GM19438 (cell line): ENCODE results near the gene ZFP3.
"Not testable (repeated sequence)": the region's sequence is repeated elsewhere in the genome, so short reads cannot be mapped to it uniquely, and the experiment has no call there.

ENCODE experiments used
- ATAC-seq: cut with Tn5 transposase; IDR thresholded peaks from one replicate; pipeline ENCODE4 v1.9.1; 2021; ENCODE audit warnings: low read depth; ENCODE audit not compliant: unreplicated experiment

Gene ZFP3

DNA sequence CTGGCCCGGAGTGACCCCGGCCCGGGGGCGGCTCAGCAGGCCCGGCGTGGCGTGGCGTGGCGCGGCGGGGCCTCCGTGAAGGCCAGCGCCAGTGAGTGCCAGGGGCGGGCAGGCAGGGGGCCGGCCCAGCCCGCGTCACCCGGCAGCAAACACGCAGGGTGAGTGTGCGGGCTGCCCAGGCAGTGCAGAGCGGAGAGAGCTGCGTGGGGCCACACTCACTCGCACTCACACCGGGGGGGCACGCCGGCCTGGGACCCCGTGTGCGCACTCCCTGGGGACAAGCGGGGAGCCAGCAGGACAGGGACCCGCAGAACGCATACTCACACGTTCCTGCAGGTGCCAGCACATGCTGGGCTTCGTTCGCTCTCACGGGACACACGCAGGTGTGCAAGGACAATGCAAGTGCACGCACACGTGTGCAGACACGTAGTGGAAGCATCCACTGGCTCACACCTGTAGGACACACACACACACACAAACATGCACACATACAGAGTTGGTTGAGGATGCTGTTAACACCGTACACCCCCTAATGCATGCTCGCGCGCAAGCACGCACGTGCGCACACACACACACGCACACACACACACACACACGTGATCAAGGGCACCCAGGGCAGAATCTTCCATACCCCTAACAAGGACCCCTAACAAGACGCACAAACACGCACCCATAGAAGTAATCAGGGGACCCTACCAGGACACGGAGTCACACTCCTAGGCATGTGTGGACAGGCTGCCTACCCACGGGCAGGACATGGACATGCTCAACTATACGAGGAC is 45.3 kb downstream of the ZFP3 start:
- ATAC-seq, result no peak

DNA sequence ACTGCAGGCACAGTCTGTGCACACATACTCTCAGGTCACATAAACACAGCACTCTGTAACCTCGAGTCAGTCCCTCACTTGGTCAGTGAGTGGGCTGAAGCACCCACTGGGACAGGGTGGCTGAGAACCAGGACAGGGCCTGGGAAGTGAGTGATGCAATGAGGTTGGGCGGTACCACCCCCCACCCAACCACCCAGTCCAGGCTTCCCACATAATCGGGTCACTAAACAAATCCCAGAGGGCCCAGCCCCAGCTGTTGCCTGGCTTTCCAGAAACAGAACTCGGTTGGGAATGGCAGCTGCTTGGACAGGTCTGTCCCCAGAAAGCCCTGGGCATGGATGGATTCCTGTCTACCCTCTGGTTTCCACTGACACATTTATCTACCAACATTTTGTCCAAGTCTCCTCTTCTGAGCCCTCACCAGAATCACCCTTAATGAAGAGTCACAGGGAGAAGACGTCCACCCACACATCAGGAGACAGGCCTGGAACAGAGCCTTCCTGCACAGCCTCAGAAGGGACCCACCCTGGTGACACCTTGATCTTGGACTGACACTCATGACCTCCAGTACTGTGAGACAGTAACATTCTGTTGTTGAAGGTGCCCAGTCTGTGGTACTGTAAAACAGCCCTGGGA is 46.0 kb downstream of the ZFP3 start:
- not testable (repeated sequence) for ATAC-seq

DNA sequence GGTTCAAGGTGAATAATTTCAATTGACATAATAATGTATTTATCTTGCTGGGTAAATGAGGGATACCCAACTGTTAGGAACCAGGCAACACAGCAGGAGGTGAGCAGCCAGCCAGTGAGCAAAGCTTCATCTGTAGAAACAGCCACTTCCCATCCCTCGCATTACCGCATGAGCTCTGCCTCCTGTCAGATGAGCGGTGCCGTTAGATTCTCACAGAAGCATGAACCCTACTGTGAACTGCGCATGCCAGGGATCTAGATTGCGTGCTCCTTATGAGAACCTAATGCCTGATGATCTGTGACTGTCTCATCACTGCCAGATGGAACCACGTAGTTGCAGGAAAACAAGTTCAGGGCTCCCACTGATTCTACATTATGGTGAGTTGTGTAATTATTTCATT is 46.6 kb downstream of the ZFP3 start:
- ATAC-seq, result not testable (repeated sequence)

DNA sequence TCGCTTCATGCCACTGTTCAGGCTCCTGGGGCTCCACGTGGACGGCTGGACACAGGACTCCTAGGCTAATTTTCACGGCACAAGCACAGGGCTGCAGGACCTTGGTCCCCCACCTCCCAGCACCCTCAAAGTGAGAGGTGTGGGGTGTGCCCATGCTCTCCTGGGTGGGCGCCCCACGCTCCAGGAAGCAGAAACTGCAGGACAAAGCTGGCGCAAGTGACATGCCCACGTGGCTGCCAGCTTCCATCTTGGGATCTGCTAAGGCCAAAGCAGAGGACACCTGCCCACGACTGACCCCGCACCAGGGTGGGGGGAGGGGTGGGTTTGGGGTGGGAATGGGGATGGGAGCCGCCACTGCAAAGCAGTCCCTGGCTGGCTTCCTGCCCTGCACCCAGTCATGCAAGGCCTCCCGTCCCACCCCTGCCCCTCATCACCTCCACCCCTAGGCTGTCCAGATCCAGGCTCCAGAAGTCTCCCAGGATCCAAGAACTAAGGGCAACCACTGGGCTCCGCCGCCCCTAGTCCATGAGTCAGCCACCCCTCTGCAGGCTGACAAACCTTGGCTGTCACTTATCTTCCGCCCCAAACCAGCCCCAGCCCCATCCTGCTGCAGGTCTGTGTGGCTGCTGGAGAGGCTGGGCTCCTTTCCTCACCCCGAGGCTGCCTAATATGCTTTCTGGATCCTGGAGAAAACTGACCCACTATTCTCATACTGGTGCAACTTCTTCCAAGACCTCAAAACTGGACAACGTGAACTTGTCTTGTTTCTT is 48.6 kb downstream of the ZFP3 start:
- ATAC-seq, result no peak

DNA sequence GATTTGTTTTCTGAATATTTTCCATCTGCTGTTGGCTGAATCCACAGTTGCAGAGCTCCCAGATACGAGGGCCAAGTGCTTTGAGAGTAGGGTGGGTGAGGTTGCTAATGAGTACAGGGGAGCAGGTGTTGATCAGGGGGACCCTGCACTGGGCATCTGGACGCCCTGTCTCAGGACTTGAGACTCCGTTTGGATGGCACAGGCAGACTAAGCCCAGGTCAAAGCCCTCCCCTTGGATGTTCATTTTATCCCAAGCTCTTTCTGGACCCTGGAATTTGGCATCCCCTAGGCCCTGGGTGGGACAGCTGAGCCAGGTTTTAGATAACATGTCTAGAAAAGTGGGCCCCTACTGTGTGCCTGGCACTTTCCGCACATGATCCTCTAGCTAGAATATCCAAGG is 49.6 kb downstream of the ZFP3 start:
- no peak for ATAC-seq

DNA sequence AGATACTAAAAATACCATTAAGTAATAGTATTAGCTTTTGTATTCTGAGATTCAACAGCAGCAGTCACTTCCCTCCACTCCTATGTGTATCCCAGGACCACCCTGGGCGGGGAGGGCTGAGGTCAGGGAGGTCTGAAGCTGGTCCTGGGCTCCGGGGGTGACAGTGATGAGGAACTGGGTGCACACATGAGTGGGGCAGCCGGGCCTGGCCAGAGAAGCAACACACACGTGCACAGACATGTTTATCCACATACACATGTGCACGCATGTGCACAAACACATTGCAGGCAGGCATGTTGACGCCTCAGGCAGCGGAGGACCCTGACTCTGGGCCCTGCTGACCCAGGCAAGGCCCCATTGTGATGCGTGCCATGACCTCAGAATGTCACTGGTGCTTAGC is 50.1 kb downstream of the ZFP3 start:
- not testable (repeated sequence) for ATAC-seq

DNA sequence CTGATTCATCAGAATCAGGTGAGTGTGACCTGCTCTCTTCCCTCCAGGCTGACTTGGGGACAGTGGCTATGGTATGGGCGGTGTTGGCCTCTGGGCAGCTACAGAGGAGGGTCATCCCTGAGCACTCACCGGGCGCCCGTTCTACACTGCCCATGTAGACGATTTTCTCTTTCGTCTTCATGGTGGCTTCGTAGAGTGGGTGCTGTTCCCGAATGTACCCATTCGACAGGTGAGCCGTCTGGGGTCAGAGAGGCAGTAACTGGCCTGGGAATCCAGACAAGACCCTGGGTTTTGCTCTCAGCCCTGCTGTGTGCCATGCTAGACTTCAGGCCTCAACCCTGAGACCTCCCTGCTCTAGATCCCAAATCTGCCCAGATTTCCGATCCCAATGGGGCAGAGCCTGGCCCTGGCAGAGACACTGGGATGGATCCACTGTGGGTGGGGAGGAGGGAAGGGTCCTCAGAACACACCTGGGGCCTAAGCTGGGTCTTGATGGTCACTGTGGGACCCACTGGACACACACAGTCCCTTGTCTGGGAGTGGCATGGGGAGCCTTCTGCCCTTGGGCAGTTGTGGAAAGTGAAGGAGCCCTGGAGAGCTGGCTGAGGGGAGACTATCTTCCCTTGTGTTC is 50.8 kb downstream of the ZFP3 start:
- no peak for ATAC-seq

DNA sequence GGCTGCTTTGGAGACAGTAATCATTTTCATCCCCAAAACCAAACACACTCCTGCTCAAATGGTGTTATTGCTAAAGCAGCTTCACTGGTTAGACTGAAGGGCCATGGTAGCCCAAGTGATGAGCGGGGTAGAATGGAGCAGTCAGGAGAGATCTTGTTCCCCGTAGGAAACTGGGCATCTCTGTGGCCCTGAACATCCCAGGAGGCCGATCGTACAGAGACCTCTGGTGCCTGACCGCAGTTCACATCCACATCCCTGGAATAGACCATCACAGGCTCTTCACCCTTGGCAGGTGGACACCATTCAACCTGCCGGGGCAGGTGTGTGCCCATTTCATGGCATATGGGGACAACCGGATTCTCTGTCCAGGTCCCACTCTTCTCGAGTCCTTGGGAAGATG is 51.5 kb downstream of the ZFP3 start:
- ATAC-seq, result not testable (repeated sequence)

DNA sequence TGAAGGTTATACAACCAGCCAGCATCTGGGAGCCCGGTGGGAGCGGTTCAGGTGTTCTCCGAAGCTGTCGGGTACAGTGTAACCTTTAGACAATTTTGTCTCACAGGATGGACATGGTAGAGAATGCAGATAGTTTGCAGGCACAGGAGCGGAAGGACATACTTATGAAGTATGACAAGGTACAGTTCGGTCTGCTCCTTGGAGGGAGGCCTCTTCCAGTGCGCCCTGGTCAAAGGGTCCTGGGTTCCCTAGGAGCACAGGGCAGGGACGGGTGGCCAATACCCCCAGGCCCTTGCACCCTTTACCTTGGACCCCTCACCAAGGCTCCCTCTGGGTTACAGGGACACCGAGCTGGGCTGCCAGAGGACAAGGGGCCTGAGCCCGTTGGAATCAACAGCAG is 52.0 kb downstream of the ZFP3 start:
- ATAC-seq, result not testable (repeated sequence)

DNA sequence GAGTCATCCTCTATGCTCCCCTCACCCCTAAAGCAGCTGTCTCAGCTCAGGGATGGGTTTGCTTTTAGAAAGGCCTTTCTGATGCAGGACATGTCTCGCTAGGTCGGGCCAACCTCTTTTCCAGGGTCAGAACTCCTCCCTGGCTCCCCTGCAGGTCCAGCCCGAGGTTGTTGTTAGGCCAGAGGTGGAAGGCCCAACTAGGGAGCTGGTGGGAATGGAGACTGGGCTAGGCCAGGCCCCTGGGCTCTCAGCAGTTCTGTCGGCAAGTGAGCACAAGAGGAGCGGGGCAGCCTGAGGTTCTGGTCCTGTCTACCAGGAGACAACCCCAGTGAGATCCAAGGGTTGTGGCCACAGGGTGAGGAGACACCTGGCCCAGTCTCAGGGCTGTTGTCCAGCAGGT is 52.4 kb downstream of the ZFP3 start:
- ATAC-seq, result not testable (repeated sequence)

DNA sequence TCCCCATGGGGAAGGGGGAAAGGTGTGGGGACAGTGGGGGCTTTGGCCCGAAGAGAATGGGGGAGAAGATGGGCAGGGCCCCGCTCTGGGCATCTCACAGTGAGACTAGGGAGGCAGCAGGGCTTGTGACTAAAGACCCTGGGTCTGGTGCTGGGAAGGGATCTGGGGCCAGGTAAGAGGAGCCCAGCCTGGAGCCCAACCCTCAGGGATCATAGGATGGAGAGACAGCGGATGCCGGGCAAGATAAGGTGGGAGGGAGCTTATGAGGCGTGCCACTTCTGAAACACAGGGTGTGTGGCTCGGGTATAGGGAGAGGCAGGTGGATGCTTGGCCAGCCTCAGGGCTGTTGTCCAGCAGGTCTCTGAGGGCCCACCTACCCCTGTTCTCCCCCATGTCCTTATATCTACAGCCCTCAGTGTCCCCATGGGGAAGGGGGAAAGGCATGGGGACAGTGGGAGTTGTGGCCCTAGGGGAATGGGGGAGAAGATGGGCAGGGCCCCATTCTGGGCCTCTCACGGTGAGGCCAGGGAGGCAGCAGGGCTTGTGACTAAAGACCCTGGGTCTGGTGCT is 53.0 kb downstream of the ZFP3 start:
- no peak for ATAC-seq

DNA sequence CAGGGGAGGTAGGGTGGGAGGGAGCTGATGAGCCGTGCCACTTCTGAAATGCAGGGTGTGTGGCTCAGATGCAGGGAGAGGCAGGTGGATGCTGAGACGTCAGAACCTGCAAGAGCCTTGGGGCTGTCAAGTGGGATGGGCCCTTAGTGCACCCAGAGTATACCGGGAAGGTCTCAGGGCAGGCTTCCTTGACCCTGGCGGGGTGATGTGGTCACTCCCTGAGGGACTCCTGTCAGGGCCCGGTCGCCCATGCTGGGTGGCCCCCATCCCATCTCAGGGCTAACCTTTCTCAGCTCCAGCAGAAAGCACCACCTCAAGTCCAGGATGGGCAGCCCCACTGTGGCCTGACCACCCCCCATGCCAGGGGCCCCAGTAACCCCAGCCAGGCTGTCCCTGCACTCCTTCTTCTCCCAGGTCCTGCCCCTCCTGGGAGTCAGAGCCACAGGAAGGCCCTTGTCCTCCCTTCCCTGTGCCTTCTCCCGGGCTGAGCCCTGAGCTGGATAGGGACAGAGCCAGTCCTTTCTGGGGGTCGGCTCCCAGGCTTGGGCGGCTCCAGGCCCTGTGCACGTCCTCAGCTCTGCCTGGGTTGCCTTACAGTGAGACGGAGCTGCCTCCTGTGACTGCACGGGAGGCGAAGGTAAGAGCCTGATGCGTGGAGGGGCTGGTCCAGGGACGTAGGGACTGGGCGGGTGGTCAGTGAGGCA is 53.7 kb downstream of the ZFP3 start:
- not testable (repeated sequence) for ATAC-seq

DNA sequence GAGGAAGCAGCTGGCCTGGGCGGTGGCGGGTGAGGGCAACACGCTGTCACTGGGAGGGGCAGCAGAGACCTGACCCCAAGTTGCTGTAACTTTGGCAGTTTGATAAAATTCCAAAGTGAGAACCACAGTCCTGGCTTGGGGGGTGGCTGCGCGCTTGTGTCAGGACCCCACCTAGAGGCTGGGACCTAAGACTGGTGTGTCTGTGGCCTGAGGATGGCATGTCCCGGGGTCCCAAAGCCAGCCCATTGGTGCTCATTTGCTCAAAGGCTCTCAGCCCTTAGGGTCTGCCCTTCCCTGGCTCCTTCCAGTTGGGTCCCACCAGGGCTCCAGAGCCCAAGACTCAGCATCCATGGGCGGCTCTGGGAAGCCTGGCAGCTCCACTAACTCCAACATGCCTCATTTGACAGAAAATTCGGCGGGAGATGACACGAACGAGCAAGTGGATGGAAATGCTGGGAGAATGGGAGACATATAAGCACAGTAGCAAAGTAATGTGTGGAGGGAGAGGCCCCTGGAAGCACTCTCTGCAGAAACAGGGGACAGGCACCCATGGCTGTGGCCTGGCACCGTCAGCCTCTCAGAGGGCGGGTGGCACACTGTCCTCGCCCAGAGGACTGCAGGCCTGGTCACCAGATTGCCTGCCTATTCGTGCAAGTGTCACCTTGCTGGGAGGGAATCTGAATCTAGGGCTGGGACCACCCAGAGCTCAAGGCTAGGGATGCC is 54.4 kb downstream of the ZFP3 start:
- ATAC-seq, result not testable (repeated sequence)

DNA sequence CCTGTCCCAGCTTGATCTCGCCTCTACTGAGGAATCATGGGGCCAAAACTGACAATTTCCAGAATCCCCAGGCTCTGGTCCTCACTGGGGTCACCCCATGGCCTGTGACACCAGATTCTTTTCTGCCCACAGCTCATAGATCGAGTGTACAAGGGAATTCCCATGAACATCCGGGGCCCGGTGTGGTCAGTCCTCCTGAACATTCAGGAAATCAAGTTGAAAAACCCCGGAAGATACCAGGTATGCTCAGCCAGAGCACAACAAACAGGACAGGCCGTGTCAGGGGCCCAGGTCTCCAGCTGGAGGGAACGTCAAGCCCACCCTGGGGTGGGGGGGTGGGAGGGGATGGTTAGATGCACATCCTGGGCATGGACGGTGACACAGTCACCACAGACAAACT is 55.0 kb downstream of the ZFP3 start:
- no peak for ATAC-seq

DNA sequence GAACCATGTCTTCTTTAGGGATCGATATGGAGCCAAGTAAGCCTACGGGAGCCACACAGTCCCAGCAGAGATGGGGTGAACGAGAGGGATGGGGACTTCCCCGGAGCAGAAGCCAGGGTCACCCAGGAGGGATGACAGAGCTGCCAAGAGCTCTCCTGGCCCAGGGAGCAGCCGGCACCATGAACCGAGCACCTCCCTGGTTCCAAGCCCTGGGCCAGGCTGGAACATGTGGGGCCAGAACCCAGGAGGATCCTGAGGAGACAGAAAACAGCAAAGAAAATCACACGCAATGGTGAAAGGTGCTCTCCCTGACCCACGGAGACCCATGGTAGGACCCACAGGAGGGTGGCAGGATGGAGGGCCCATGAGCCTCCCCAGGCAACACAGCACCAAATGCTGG is 55.7 kb downstream of the ZFP3 start:
- not testable (repeated sequence) for ATAC-seq

DNA sequence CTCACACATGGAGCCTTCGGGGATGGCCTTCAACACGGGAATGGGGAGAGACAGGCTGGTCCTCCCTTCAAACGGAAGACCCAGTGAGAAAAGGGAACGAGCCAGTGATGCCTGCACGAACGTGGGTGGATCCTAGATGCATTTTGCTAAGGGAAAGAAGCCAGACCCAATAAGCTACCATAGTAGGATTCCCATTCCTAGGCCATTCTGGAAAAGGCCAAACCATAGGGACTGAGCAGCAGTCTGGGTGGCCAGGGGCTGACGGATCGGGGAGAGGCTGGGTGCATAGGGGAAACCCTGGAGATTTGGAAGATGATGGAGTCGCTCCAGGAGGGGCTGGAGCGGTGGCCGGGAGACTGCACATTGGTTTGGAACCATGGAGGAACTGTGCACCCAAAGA is 56.3 kb downstream of the ZFP3 start:
- not testable (repeated sequence) for ATAC-seq

DNA sequence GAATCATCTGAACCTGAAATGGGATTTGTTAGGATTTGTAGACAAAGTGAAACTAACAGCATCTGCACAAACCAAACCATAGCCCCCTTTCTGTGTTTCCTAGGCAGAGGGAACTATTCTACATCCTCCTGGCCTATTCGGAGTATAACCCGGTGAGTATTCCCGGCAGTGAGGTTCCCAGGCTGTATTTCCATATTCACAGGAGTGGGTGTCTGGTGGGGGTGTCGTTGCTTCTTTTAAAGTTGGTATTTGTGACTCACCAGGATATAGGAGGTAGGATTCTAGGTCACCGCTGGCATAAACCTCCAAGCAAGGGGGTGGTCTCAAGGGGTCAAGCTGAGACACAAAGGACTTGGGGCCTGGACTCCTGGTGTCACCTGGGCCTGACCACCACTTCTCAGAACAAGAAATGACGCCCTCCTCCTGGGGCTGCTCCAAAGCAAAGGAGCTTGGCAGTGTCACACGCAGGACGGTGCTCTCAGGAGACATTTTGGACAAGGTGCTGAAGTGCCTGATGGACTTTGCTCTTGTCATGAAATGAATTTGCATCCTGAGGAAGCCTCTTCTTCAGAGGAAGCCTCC is 57.0 kb downstream of the ZFP3 start:
- not testable (repeated sequence) for ATAC-seq

DNA sequence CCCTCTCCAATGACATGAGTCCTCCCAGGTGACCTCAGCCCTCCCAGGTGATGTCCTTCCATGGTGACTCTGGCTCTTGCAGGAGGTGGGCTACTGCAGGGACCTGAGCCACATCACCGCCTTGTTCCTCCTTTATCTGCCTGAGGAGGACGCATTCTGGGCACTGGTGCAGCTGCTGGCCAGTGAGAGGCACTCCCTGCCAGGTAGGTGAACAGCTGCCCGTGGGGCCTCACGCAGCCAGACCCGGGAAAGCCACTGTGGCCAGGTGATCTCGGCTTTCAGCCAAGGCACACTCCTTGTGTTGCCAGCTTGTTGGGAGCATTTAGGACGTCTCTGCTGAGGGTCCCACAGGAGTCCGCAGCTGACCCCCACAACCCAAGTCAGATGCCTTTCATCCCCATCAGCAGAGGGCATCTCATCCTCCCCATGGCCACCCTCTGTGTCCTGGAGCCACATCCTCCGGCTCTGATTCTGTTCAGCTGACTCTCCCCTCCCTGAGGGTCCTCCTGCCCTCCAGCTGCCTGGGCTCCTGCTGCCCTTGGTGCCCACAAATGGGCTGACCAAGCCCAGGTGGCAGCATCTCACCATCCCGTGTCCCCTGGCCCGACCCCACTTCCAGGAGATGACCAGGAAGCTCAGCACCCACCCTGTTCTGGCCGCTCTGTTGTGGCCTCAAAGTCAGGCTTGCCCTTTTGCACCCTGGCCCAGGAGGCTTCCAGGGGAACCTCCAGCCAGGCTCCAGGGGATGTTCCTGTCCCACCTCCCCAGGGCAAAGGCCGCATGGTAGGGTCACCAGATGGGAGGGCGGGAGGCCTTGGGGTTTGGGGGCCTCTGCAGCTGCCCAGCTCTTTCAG is 57.7 kb downstream of the ZFP3 start:
- no peak for ATAC-seq
